Caco-2 (cell line): ENCODE measurements around the gene OTOS. TPM values are rescaled to one million over a fixed set of nuclear protein-coding genes. Genes with fewer than 3 reads are reported as not detected.

Source experiments
- BruUV-seq: library from RNA; stranded (reverse); fragments of 400-500 nt; replicated peaks from 2 replicates; lab custom pipeline; 2021; lab: Mats Ljungman, UMichigan
- CTCF ChIA-PET: fragments of 300-600 bp; sonication (Branson Sonifier 250); formaldehyde crosslinking; loops from one replicate; lab custom pipeline; 2022; ENCODE audit warnings: antibody characterized with exemption; lab: Charles Lee
- POLR2A ChIA-PET: fragments of 300-600 bp; sonication (Branson Sonifier 250); formaldehyde crosslinking; loops from one replicate; lab custom pipeline; 2022; ENCODE audit warnings: antibody characterized with exemption; lab: Charles Lee
- DNase-seq, 2 experiments: peaks; one replicate each; pipeline versions ENCODE4 v3.0.0 to v3.0.0-alpha.2; 2020 to 2022
- H3K27me3 ChIP-seq: replicated peaks from 2 replicates; pipeline ENCODE4 v1.6.0; 2011; ENCODE audit warnings: low read length; ENCODE audit not compliant: control insufficient read depth, insufficient read depth
- H3K36me3 ChIP-seq: 2 replicates; pipeline ENCODE4 v1.5.1; 2011; ENCODE audit warnings: low read length; ENCODE audit not compliant: control insufficient read depth, insufficient read depth
- H3K4me1 ChIP-seq: fragments of 250-450 bp; sonication (Bioruptor Pico); 2 replicates; pipeline ENCODE4 v1.5.1; 2020; ENCODE audit warnings: mild to moderate bottlenecking
- H3K4me3 ChIP-seq: 2 replicates; pipeline ENCODE4 v1.5.1; 2011; ENCODE audit warnings: low read depth, mild to moderate bottlenecking, control low read depth, low read length
- H3K9me3 ChIP-seq: fragments of 250-450 bp; sonication (Bioruptor Pico); 2 replicates; pipeline ENCODE4 v1.5.1; 2020; ENCODE audit warnings: mild to moderate bottlenecking, moderate library complexity
- H3K27ac Mint-ChIP-seq: one replicate; pipeline ENCODE4 v1.8.0; 2022; ENCODE audit warnings: mixed read lengths; ENCODE audit not compliant: unreplicated experiment
- H3K27me3 Mint-ChIP-seq: one replicate; pipeline ENCODE4 v1.8.0; 2022; ENCODE audit warnings: mixed read lengths; ENCODE audit not compliant: insufficient read depth, unreplicated experiment
- H3K36me3 Mint-ChIP-seq: one replicate; pipeline ENCODE4 v1.8.0; 2022; ENCODE audit warnings: mild to moderate bottlenecking, mixed read lengths; ENCODE audit not compliant: insufficient read depth, unreplicated experiment
- H3K4me1 Mint-ChIP-seq: one replicate; pipeline ENCODE4 v1.8.0; 2022; ENCODE audit warnings: low read depth, mixed read lengths; ENCODE audit not compliant: unreplicated experiment
- H3K4me3 Mint-ChIP-seq: one replicate; pipeline ENCODE4 v1.8.0; 2022; ENCODE audit warnings: mild to moderate bottlenecking, moderate library complexity, mixed read lengths; ENCODE audit not compliant: unreplicated experiment
- H3K9me3 Mint-ChIP-seq: one replicate; pipeline ENCODE4 v1.8.0; 2022; ENCODE audit warnings: mixed read lengths; ENCODE audit not compliant: unreplicated experiment
- intact Hi-C: fragments of 100-400 bp; cut with micrococcal nuclease; formaldehyde crosslinking; loops from one replicate; pipeline ENCODE4 v1.10.0; 2022; ENCODE audit not compliant: unreplicated experiment
- total RNA-seq: library from RNA; stranded (reverse); gene quantifications from 2 replicates; pipeline ENCODE4 v1.2.3, GENCODE V29; 2022
- TF ChIP-seq, protein P1 (sequence below), 2 experiments: fragments of 200-600 bp in 1 of 2; IDR thresholded peaks; 1 replicate in 1 of 2; 2 replicates in 1 of 2; pipeline versions ENCODE4 v1.5.1 to v1.8.0; 2011 to 2022; ENCODE audit warnings: antibody characterized with exemption in 1 of 2, control low read depth in 1 of 2, inconsistent platforms in 1 of 2, low read depth in 1 of 2, low read length in 1 of 2, mild to moderate bottlenecking in 1 of 2, moderate library complexity in 1 of 2; ENCODE audit not compliant: insufficient read depth in 1 of 2, severe bottlenecking in 1 of 2, unreplicated experiment in 1 of 2

Gene OTOS
- total RNA-seq, 1 experiment from 2014 or later, result not detected

DNA sequence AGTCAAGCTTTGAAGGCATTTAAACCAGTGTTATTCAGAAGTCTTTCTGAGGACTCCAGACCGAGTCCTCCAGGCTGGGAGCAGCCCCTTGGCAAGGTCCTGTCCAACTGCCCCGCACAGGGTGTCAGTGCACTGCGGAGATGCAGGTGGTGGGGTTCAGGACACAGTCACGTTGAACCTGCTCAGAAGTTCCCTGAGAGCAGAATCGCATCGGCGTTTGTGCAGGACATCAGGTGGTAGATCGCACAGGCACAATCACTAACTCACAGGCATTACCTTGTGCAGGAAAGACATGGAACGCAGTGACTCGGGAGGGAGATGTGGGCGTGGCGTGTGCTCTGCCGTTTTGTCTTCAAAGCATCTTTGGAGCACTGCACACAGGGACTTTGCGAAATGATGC lies 14.7 kb downstream of the OTOS start:
- no peak overlapping the region for H3K27ac Mint-ChIP-seq
- ChIA-PET POLR2A (no interaction called here), CTCF (no interaction called here)
- TF ChIP-seq, protein P1, sequence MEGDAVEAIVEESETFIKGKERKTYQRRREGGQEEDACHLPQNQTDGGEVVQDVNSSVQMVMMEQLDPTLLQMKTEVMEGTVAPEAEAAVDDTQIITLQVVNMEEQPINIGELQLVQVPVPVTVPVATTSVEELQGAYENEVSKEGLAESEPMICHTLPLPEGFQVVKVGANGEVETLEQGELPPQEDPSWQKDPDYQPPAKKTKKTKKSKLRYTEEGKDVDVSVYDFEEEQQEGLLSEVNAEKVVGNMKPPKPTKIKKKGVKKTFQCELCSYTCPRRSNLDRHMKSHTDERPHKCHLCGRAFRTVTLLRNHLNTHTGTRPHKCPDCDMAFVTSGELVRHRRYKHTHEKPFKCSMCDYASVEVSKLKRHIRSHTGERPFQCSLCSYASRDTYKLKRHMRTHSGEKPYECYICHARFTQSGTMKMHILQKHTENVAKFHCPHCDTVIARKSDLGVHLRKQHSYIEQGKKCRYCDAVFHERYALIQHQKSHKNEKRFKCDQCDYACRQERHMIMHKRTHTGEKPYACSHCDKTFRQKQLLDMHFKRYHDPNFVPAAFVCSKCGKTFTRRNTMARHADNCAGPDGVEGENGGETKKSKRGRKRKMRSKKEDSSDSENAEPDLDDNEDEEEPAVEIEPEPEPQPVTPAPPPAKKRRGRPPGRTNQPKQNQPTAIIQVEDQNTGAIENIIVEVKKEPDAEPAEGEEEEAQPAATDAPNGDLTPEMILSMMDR (IDR thresholded peaks at IDR 0.05; ENCODE audit: insufficient read depth in 1 of 2, low read depth in 1 of 2, low read length in 1 of 2, severe bottlenecking in 1 of 2, unreplicated experiment in 1 of 2), result no peak
- intact Hi-C loops, result no loop called here
- Histone ChIP-seq H3K27me3 (no peaks in the 10 kb centered on the region), H3K36me3 (no peaks in the 10 kb centered on the region), H3K4me3 (no peak overlapping the region), H3K4me1 (no peaks in the 10 kb centered on the region), H3K9me3 (no peaks in the 10 kb centered on the region)
- DNase-seq, result no peak
- BruUV-seq, result no TSS peak
- H3K4me1 Mint-ChIP-seq, result no peaks in the 10 kb centered on the region
- no peaks in the 10 kb centered on the region for H3K36me3 Mint-ChIP-seq
- H3K4me3 Mint-ChIP-seq, result no peak overlapping the region
- no peaks in the 10 kb centered on the region for H3K9me3 Mint-ChIP-seq
- no peaks in the 10 kb centered on the region for H3K27me3 Mint-ChIP-seq

- intact Hi-C loops, result no loop called here
- H3K36me3 Mint-ChIP-seq, result no peaks in the 10 kb centered on the region
- TF ChIP-seq, protein P1 (IDR thresholded peaks at IDR 0.05; ENCODE audit: insufficient read depth in 1 of 2, low read depth in 1 of 2, low read length in 1 of 2, severe bottlenecking in 1 of 2, unreplicated experiment in 1 of 2), result no peak
- CTCF ChIA-PET, result no interaction called here
- H3K4me1 ChIP-seq, result no peaks in the 10 kb centered on the region
- no peaks in the 10 kb centered on the region for H3K27me3 ChIP-seq
- H3K4me3 ChIP-seq, result no peak overlapping the region
- H3K9me3 ChIP-seq, result no peaks in the 10 kb centered on the region
- no peak for DNase-seq
- H3K9me3 Mint-ChIP-seq, result no peaks in the 10 kb centered on the region
- no peak overlapping the region for H3K4me3 Mint-ChIP-seq
- POLR2A ChIA-PET, result no interaction called here
- no peaks in the 10 kb centered on the region for H3K27me3 Mint-ChIP-seq
- no peaks in the 10 kb centered on the region for H3K4me1 Mint-ChIP-seq
- no peaks in the 10 kb centered on the region for H3K36me3 ChIP-seq
- BruUV-seq, result no TSS peak
- no peak overlapping the region for H3K27ac Mint-ChIP-seq
Measured at GRCh38 chr2:240124651-240125030, 15.8 kb downstream of the OTOS start.

DNA sequence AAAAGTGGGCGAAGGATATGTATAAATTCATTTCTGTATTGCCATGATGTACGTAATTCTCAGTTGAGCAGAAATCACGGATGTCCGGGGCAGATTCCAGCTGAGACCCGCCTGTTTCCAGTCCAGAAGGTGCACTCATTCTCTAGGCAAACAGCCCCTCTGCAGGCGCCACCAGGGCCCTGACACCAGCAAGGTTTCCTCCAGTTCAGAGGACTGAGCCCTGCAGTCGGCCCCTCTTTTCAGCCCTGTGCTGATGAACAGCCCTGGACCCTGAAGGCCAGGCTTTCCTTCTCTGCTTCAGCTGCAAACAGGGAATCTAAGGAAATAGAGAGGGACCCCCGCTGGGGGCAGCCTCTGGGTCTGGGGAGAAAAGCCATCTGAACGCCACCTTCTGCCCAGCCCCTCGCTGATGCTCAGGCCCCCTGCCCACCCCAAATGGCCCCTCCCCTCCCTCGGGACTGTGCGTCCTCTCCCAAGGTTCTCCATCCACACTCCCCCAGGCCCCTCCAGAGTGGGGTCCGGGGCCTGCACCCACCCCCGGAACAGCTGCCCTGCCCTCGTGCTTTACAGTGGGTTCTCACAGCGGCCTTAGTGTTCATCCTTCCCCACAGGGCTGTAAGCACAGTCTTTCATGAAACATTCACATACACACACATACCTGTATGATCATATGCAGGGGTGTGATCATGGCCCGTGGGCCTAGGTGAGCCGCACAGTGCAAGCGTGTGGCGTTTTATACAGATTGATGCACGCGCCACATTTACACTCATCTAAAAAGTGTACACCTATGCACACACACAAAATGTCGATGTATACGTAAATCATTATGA lies 16.4 kb downstream of the OTOS start:
- Mint-ChIP-seq H3K27ac (no peak overlapping the region), H3K36me3 (no peaks in the 10 kb centered on the region), H3K9me3 (no peaks in the 10 kb centered on the region), H3K4me3 (no peak overlapping the region), H3K4me1 (no peaks in the 10 kb centered on the region), H3K27me3 (no peaks in the 10 kb centered on the region)
- H3K36me3 ChIP-seq, result no peaks in the 10 kb centered on the region
- no peaks in the 10 kb centered on the region for H3K4me1 ChIP-seq
- no peaks in the 10 kb centered on the region for H3K27me3 ChIP-seq
- intact Hi-C loops, result no loop called here
- DNase-seq, result no peak
- no peak overlapping the region for H3K4me3 ChIP-seq
- POLR2A ChIA-PET, result no interaction called here
- no TSS peak for BruUV-seq
- TF ChIP-seq, protein P1 (IDR thresholded peaks at IDR 0.05; ENCODE audit: insufficient read depth in 1 of 2, low read depth in 1 of 2, low read length in 1 of 2, severe bottlenecking in 1 of 2, unreplicated experiment in 1 of 2), result no peak
- CTCF ChIA-PET, result no interaction called here
- no peaks in the 10 kb centered on the region for H3K9me3 ChIP-seq
